Gastroesophageal sphincter (tissue), 3 donors: ENCODE data around the gene CNTNAP2.

Experiments used
- EP300 ChIP-seq: sonication (generic); formaldehyde crosslinking; IDR thresholded peaks from one replicate; pipeline ENCODE4 v1.6.1; 2017; ENCODE audit warnings: antibody characterized with exemption, mild to moderate bottlenecking
- POLR2A ChIP-seq, 2 donors: fragments of 450-650 bp; IDR thresholded peaks; one replicate each; pipeline ENCODE4 v1.6.1; 2017; ENCODE audit warnings: antibody characterized with exemption in 2 of 2, mild to moderate bottlenecking in 2 of 2, moderate library complexity in 1 of 2
- POLR2AphosphoS5 ChIP-seq: sonication (generic); formaldehyde crosslinking; IDR thresholded peaks from one replicate; pipeline ENCODE4 v1.6.1; 2017; ENCODE audit warnings: antibody characterized with exemption
- TF ChIP-seq, protein P1 (sequence below), 4 experiments: fragments of 200-600 bp in 2 of 4; fragments of 450-650 bp in 2 of 4; sonication (generic) in 1 of 4; IDR thresholded peaks; one replicate each; pipeline ENCODE4 v1.5.1; 2017 to 2019; ENCODE audit warnings: antibody characterized with exemption in 4 of 4, mild to moderate bottlenecking in 2 of 4, moderate library complexity in 2 of 4

- TF ChIP-seq POLR2A (IDR thresholded peaks at IDR 0.05) (no peak), POLR2AphosphoS5 (no peak), EP300 (no peak)
- TF ChIP-seq, protein P1, sequence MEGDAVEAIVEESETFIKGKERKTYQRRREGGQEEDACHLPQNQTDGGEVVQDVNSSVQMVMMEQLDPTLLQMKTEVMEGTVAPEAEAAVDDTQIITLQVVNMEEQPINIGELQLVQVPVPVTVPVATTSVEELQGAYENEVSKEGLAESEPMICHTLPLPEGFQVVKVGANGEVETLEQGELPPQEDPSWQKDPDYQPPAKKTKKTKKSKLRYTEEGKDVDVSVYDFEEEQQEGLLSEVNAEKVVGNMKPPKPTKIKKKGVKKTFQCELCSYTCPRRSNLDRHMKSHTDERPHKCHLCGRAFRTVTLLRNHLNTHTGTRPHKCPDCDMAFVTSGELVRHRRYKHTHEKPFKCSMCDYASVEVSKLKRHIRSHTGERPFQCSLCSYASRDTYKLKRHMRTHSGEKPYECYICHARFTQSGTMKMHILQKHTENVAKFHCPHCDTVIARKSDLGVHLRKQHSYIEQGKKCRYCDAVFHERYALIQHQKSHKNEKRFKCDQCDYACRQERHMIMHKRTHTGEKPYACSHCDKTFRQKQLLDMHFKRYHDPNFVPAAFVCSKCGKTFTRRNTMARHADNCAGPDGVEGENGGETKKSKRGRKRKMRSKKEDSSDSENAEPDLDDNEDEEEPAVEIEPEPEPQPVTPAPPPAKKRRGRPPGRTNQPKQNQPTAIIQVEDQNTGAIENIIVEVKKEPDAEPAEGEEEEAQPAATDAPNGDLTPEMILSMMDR (IDR thresholded peaks at IDR 0.05), result no peak
These were observed 2068.4 kb downstream of the CNTNAP2 start for GRCh38 chr7:148185041-148185440.
